Hypothalamus (tissue), 51 donors: ENCODE data around the gene CXCR2.
"Not testable (repeated sequence)": the region's sequence is repeated elsewhere in the genome, so short reads cannot be mapped to it uniquely, and the experiment has no call there.

Experiments
- DNase-seq, 51 donors: peaks; one replicate each; lab custom pipeline; 2025; lab: John Stamatoyannopoulos, UW

Gene CXCR2

DNA sequence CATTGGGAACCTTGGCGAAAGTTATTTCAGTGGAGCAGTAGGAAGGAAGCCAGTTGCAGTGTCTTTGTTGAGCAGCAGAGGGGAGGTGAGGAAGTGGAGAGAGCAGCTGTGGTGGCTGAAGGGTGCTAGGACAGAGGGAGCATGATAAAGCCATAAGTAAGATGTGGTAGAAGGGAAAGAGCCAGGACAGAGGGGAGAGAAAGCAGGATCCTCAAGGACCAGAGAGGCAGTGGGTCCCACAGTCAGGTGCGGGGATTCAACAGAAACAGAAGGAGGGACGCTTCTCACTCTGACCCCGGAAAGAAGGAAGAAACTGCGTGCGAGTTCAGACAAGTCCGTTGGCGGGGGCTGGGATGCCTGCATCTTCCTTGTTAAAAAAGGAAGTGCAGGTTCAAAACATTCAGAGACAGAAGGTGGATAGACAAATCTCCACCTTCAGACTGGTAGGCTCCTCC is at the start of gene CXCR2:
Gene CXCR2 (plus strand): TSS at position 403 of the 455 bp plus-strand sequence. CDS start 8,774 bp downstream, outside the sequence.
- DNase-seq = peak in 3 of 51 donors; percentile 1 to 4 (median 3)

DNA sequence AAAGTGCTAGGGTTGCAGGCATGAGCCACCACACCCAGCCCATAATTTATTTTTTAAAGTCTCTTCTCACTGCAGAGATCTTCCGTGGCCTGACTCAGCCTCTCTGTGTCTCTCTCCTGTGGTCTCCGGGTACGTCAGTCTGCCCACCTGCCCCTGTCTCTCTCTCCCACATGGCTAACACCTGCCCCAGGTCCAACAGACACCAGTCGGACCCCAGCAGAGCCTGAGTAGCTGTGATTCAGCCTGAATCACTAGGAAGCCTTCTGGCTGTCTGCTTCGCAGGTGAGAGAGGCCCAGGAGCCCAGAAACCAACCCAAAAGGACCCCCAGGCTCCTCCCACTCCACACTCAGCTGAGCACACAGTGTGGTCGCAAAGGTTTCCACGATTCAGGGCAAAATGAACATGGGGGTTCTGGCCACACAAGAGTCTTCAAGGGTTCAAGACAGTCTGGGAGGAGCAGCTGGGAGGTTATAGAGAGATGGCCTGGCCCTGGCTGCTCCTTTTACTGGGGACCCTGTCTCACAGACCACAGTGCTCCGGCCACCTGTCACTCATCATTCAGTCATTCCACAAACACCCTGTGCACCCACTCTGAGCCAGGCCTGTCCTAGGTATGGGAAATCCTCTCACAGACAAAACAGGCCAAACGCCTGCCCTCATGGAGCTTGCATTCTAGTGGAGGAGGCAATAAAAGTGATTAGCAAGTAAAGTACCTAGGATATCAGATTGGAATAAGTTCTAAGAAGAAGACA is 48.2 kb upstream of the CXCR2 start:
- no peak for DNase-seq

DNA sequence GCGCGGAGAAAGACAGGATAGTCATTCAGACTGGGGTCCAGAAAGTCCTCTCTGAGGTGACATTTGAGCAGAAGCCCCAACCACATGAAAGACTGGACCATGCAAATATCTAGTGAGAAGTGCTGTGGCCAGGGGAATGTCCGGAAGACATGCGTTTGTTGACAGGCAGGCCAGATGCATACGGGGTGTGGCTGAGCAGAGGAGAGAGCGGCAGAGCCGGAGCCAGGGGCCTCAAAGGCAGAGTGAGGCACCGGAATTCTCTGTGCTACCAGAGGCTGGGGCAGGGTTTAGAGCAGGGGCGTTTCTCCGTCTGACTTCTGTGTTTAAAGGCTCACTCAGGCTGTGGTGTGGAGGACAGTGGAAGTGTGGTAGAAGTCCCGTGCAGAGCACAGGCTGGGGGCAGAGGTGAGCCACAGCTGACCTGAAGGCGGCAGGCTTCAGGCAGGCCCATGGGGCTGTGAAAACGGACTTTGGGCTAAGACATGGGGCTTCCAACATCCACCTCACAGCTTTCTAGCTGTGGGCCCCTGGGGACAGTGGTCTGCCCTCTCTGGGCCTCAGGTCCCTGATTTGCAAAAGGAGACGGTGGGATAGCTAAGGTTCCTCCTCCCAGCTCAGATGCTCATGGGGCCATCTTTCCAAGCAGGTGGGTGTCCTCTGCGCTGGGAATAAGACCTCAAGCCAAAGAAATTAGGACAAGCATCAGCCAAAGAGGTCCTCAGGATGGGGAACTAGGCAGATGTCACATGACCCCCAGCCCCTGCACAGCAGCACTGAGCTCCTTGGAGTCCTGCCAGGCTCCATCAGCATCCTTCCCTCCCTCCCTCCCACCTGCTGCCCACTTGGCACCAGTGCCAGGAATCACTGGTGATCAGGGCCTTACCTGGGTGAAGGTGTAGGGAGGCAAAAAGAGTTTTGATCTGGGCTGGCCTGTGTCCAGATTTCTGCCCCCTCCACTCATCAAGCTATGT is 45.6 kb upstream of the CXCR2 start:
- DNase-seq = no peak

DNA sequence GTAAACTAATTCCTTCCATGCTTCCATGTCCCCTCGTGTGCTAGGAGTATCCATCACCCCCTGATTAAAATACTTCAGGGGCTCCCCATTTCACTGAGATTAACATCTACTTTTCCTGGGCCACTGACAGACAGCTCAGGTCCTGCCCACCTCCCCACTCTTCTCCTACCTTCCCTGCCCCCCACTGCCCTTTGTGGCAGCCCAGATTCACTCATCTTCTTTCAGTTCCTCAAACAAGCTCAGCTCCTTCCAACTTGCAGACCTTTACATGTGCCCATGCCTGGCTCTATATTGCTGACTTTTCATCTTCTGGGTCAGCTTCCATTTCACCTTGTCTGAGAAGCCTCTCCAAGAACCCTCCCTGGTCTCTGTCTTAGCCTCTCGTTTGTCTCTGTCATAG is 44.8 kb upstream of the CXCR2 start:
- no peak for DNase-seq

DNA sequence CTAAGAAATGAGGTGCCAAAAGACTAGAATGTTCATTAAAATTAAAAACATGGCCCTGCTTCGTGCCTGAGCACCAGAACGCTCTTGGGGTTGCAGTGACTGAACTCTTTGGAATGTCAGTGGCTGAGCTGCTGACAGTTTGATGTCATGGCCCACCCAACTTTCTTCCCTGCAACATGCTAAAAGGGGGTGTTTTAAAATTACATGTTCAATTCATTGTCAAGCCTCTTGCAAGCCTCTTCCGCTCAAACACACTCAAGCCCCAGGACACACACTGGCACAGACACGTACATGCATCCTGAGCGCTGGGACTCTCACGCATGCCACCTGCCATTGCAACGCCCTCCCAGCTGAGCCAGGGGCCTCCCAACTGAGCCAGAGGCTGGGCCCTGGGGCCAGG is 44.1 kb upstream of the CXCR2 start:
- no peak for DNase-seq

DNA sequence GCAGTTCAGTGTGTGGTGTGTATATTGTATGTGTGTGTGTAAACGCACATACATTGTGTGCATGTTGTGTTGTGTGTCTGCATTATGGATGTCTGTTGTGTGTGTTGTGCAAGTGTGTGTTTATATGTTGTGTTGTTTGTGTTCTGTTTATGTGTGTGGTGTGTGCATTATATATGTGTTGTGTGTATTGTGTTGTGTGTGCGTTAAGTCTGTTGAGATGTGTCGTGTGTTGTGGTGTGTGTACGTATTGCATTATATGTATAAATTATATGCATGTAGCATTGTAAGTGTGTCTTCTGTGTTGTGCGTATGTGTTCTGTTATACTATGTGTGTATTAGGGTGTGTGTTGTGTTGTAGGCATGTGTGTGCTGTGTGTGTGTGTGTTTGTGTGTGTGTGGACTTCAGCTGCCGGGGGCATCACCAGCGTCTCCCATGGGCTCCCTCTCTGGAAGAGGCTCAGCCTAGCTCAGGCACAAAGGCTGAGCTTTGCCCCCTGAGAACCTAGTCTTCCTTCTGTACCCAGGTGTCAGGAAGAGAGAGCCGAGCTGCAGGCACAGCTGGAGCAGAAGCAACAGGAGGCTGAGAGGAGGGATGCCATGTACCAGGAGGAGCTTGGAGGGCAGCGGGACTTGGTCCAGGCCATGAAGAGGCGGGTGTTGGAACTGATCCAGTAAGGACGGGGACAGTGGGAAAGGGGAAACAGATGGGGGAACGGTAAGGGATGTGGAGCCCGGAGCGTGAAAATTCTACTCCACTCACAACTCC is 43.1 kb upstream of the CXCR2 start:
- no peak for DNase-seq

DNA sequence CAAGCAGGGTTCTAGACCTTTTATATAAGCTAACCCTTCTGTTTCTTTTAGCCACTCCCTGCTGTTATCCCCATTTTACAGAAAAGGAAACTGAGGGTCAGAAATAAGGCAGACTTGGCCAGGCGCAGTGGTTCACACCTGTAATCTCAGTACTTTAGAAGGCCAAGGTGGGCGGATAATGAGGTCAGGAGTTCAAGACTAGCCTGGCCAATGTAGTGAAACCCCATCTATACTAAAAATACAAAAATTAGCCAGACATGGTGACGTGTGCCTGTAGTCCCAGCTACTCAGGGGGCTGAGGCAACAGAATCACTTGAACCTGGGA is 42.5 kb upstream of the CXCR2 start:
- no peak for DNase-seq

DNA sequence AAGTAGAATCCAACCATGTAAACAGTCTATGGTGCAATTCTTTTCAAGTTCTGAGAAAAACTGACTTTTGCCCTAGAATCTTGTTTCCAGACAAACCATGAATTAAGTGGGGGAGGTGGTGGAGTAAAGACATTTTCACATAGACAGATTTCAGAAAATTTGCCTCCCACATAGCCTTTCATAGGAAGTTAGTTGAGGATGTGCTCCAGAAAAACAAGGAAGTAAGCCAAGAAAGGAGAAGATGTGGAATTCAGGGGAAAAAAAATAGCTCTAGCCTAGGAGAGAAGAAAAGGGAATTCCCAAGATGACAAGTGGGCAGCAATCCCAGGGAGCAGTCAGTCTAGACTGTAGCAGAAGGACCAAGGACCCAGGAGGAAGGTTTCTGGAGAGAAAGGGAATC is 39.4 kb upstream of the CXCR2 start:
- no peak for DNase-seq

DNA sequence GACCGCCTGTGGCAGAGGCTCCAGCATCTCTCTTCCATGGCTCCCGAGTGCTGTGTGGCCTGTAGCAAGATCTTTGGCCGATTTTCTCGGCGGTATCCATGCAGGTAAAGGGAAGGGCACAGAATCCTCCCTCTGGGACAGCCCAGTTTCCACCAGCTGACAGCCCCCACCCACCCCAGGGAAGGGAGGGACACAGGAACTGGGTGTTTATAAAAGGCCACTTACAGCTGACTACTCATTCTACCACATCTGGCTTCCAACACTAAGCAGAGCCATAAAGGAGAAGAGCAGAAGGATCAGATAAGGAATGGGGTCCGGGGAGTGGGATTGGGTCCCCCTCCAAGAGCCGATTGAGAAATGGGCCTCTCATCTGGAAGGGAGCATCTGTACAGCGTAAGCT is 36.6 kb upstream of the CXCR2 start:
- no peak for DNase-seq

DNA sequence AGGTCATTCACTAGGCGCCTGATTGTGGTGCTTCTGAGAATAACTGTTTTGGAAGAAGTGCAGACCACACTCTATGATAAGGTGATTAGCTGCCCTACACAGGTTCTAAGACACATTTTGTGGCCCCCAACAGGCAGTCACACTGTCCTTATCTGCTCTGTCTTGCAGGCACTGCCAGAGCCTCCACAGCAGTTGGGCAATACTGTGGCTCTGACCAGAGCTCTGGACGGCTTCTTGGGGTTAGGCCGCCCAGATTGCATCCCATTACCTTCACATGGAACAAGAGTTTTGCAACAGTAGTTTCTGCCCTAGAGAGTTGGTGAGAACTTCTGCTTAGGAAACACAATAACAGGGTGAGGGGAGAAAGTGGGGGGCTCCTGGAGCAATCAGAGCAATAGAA is 34.1 kb upstream of the CXCR2 start:
- no peak for DNase-seq

DNA sequence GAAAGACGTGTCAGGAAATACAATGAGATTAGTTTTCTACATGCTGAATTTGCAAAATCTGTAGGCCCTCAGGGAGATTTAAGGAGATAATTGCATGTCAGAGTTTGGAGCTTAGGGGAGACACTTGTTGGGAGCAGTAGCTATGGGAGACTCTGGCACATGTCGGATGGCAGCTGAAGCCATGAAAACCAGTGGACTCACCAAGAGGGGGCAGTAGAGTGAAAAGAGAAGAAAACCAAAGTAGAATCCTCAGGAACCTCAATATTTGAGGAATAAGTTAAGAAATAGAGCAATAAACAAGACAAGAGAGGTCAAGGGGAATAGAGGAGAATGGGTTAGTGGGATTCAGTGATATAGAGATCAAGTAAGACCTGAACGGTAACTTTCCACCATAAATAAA is 31.9 kb upstream of the CXCR2 start:
- no peak for DNase-seq

DNA sequence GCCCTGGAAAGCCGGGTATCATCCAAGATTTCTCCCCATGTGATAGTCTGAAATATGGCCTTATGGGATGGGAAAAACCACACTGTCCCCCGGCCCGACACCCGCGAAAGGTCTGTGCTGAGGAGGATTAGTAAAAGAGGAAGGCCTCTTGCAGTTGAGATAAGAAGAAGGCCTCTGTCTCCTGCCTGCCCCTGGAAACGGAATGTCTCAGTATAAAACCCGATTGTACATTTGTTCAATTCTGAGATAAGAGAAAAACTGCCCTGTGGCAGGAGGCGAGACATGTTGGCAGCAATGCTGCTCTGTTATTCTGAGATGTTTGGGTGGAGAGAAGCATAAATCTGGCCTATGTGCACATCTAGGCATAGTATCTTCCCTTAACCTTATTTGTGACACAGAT is 30.0 kb upstream of the CXCR2 start:
- DNase-seq = no peak

DNA sequence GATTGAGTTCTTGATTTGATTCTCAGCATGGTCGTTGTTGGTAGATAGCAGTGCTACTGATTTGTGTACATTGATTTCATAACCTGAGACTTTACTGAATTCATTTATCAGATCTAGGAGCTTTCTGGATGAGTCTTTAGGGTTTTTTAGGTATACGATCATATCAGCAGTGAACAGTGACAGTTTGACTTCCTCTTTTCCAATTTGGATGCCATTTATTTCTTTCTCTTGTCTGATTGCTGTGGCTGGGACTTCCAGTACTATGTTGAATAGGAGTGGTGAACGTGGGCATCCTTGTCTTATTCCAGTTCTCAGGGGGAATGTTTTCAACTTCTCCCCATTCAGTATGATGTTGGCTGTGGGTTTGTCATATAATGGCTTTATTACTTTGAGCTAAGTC is 27.9 kb upstream of the CXCR2 start:
- DNase-seq = no peak

DNA sequence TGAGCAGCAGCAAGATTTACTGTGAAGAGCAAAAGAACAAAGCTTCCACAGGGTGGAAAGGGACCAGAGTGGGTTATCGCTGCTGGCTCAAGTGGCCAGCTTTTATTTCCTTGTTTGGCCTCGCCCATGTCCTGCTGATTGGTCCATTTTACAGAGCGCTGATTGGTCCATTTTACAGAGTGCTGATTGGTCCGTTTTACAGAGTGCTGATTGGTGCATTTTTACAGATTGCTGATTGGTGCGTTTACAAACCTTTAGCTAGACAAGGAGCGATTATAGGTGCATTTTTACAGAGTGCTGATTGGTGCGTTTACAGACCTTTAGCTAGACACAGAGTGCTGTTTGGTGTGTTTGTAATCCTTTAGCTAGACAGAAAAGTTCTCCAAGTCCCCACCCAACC is 17.0 kb upstream of the CXCR2 start:
- not testable (repeated sequence) for DNase-seq

DNA sequence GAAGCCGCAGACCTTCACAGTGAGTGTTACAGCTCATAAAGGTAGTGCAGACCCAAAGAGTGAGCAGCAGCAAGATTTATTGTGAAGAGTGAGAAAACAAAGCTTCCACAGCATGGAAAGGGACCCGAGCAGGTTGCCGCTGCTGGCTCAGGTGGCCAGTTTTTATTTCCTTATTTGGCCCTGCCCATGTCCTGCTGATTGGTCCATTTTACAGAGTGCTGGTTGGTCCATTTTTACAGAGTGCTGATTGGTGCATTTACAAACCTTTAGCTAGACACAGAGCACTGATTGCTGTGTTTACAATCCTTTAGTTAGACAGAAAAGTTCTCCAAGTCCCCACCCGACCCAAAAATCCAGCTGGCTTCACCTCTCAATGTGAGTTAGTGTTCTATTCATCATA is 4.0 kb upstream of the CXCR2 start:
- not testable (repeated sequence) for DNase-seq

DNA sequence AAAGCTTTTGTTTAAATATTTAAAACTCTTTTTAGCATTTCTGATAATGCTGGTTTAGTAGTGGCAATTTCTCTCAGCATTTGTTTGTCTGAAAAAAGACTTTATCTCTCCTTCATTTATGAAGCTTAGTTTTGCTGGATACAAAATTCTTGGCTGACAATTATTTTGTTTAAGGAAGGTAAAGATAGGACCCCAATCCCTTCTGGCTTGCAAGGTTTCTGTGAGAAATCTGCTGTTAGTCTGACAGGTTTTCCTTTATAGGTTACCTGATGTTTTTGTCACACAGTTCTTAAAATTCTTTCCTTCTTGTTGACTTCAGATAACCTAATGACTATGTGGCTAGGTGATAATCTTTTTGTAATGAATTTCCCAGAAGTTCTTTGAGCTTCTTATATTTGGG is 3.5 kb upstream of the CXCR2 start:
- not testable (repeated sequence) for DNase-seq

DNA sequence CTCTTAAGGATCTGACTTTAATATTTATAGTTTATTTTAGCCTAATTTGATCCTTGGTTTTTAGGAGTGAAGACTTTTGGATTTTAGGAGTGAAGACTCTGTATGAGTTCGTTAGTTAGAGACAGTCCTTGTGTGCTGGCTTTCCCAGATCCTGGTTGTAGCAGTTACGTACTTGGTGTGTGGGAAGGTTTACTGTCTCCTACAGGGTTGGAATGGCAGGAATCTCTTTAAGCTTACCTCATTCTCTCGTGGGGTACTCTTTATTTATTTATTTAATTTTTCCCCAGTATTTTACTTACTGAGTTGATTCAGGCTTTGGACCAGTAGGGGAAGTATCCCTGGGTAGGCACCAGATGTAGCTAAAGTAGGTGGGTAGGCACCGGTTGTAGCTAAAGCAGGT is 1.8 kb upstream of the CXCR2 start:
- no peak for DNase-seq

DNA sequence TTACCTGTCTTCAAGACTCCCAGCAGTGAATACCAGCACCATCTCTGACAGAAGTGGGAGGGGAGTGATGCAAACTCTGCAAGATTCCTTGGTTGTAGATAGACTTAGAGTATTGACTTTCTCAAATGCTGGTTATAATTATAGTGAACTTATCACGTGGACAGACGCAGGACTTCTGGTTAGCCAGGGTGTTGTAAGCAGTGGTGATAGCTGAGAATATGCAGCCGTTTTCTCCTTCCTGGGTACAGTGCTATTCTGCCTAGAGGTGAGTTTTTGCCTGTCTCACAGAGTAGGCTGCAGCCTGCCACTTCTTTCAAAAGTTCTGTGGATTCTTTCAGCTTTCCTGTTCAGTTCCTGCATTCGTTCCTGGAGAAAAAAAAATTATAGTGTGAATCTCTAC is 733 bp upstream of the CXCR2 start:
- no peak for DNase-seq

DNA sequence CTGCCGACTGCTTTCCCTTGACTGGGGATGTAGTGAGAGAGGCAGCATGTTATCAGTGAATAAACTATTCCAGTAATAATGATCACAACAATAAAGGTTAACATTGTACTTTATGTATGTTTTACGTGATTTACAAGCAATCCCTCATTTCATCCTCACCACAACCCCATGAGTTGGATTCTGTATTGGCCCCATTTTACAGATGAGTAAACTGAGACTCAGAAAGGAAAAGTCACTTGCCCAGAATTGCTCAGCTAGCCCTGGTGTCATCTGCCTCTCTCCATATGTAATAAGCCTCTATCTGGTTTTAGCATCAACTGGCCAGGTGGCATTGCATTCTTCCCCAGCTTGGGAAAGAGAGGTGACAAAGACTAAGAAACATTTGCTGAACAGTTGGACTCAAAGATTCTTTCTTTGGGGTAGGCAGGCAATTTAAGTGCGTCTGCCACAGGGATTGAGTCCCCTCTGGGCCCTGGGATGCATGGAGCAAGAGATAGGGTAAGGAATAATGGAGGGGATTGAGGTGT is 2.2 kb downstream of the CXCR2 start:
- DNase-seq = no peak

DNA sequence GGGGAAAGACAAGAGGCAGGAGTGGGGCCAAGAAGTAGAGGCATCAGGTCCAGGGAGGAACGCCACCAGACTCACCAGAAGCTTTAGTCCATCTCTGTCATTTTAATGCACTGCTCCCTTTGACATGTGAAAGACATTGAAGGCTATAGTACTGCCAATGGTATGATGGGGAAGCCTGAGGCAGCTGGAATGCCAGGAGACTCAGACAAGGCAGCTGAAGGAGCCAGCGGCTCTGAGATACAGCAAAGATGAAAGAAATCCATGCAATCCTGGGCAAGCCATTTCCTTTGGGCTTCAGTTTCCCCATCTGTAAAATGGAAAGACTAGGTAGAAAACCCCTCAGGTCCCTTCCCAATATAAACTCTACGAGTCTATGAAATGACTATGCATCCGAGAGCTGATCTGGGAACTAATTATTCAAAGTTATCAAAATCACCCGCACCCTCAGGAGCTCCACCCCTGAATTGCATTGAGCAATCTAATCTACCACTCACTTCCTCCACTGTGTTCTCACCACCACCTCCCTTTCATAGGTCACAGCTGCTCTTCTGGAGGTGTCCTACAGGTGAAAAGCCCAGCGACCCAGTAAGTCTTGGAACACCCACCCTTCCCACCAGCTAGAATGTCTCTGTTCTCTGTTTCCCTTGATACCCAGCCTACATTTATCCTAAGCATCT is 3.1 kb downstream of the CXCR2 start:
- DNase-seq = no peak
